DND-41 (cell line): ENCODE data around the gene MICU2.

Experiments used
- EZH2 ChIP-seq: IDR thresholded peaks from 3 replicates; pipeline ENCODE4 v1.6.1; 2012; ENCODE audit warnings: borderline replicate concordance, low read depth, mild to moderate bottlenecking, moderate library complexity, low read length, inconsistent platforms; ENCODE audit not compliant: severe bottlenecking
- TF ChIP-seq, protein P1 (sequence below): IDR thresholded peaks from 2 replicates; pipeline ENCODE4 v1.5.1; 2012; ENCODE audit warnings: borderline replicate concordance, low read length, moderate library complexity, mild to moderate bottlenecking; ENCODE audit not compliant: poor library complexity, severe bottlenecking; ENCODE audit errors: extremely low read depth

- TF ChIP-seq, protein P1, sequence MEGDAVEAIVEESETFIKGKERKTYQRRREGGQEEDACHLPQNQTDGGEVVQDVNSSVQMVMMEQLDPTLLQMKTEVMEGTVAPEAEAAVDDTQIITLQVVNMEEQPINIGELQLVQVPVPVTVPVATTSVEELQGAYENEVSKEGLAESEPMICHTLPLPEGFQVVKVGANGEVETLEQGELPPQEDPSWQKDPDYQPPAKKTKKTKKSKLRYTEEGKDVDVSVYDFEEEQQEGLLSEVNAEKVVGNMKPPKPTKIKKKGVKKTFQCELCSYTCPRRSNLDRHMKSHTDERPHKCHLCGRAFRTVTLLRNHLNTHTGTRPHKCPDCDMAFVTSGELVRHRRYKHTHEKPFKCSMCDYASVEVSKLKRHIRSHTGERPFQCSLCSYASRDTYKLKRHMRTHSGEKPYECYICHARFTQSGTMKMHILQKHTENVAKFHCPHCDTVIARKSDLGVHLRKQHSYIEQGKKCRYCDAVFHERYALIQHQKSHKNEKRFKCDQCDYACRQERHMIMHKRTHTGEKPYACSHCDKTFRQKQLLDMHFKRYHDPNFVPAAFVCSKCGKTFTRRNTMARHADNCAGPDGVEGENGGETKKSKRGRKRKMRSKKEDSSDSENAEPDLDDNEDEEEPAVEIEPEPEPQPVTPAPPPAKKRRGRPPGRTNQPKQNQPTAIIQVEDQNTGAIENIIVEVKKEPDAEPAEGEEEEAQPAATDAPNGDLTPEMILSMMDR, result no peak
- TF ChIP-seq EZH2, result no peak
Measured at GRCh38 chr13:21530656-21531055, 73.3 kb downstream of the MICU2 start.
